ENCODE data around the gene MMP12. TPM values are rescaled to one million over a fixed set of nuclear protein-coding genes. Genes with fewer than 3 reads are reported as not detected.

Gene MMP12
- total and polyA plus RNA-seq, 9 donors, result not detected

- no peaks in the 10 kb centered on the region for H3K27me3 ChIP-seq
- DNase-seq, result no peak
- H3K36me3 ChIP-seq, result no peaks in the 10 kb centered on the region
- 70 to 78% (median 71%) methylated on average over 6 of the region's 6 CpGs for WGBS, 3 donors
- no peaks in the 10 kb centered on the region for H3K9me3 ChIP-seq
- TF ChIP-seq POLR2A (IDR thresholded peaks at IDR 0.05) (no peak), EP300 (IDR thresholded peaks at IDR 0.05) (no peak), CTCF (IDR thresholded peaks at IDR 0.05) (no peak)
- H3K4me3 ChIP-seq, result no peak overlapping the region
- H3K4me1 ChIP-seq (ENCODE audit: insufficient read depth), result no peaks in the 10 kb centered on the region
- H3K27ac ChIP-seq, result no peak overlapping the region
- intact Hi-C loops (cut with DNase I), result no loop called here
These were observed 45.3 kb downstream of the MMP12 start for GRCh38 chr11:102829316-102830000.

GRCh38 chr11:102824556-102824955 is 50.2 kb downstream of the MMP12 start:
- no peaks in the 10 kb centered on the region for H3K9me3 ChIP-seq
- DNase-seq, result no peak
- WGBS, 3 donors, result 95 to 100% (median 100%) methylated on average over 1 of the region's 1 CpG
- intact Hi-C loops (cut with DNase I), result no loop called here
- no peaks in the 10 kb centered on the region for H3K27me3 ChIP-seq
- no peak overlapping the region for H3K27ac ChIP-seq
- no peaks in the 10 kb centered on the region for H3K4me1 ChIP-seq (ENCODE audit: insufficient read depth)
- H3K36me3 ChIP-seq, result no peaks in the 10 kb centered on the region
- H3K4me3 ChIP-seq, result no peak overlapping the region
- TF ChIP-seq CTCF (IDR thresholded peaks at IDR 0.05), result no peak
- no peak for TF ChIP-seq POLR2A (IDR thresholded peaks at IDR 0.05)
- TF ChIP-seq EP300 (IDR thresholded peaks at IDR 0.05), result no peak

GRCh38 chr11:102819491-102819890 is 55.3 kb downstream of the MMP12 start:
- WGBS, 3 donors, result 66 to 77% (median 69%) methylated on average over 6 of the region's 6 CpGs
- H3K27me3 ChIP-seq, result no peaks in the 10 kb centered on the region
- no peaks in the 10 kb centered on the region for H3K36me3 ChIP-seq
- TF ChIP-seq EP300 (IDR thresholded peaks at IDR 0.05) (no peak), POLR2A (IDR thresholded peaks at IDR 0.05) (no peak), CTCF (IDR thresholded peaks at IDR 0.05) (no peak)
- no peak overlapping the region for H3K27ac ChIP-seq
- no peak for DNase-seq
- no peaks in the 10 kb centered on the region for H3K9me3 ChIP-seq
- no peaks in the 10 kb centered on the region for H3K4me1 ChIP-seq (ENCODE audit: insufficient read depth)
- H3K4me3 ChIP-seq, result no peak overlapping the region
- intact Hi-C loops (cut with DNase I), result no loop called here

GRCh38 chr11:102813484-102813883 is 61.3 kb downstream of the MMP12 start:
- no peak for TF ChIP-seq CTCF (IDR thresholded peaks at IDR 0.05)
- no peak for TF ChIP-seq EP300 (IDR thresholded peaks at IDR 0.05)
- no peak for TF ChIP-seq POLR2A (IDR thresholded peaks at IDR 0.05)
- Histone ChIP-seq H3K27me3 (no peaks in the 10 kb centered on the region), H3K27ac (no peak overlapping the region), H3K36me3 (no peaks in the 10 kb centered on the region), H3K9me3 (no peaks in the 10 kb centered on the region), H3K4me3 (no peak overlapping the region), H3K4me1 (ENCODE audit: insufficient read depth) (no peaks in the 10 kb centered on the region)
- DNase-seq, result no peak
- intact Hi-C loops (cut with DNase I), result no loop called here
- WGBS, 3 donors, result 71 to 78% (median 76%) methylated on average over 1 of the region's 1 CpG

Small RNA genes lying within 50 kb of the gene (small RNA-seq; reads per million reads assigned to genes)
- not detected for gene RNU7-159P

Other genes with a start within 250 kb of the MMP12 start
- gene MMP20, start 249.7 kb downstream of the MMP12 start, total RNA-seq, result not detected
- not detected for gene MMP20, start 249.7 kb downstream of the MMP12 start, polyA plus RNA-seq
- gene MMP27, start 169.2 kb downstream of the MMP12 start, total RNA-seq, result not detected
- gene MMP27, start 169.2 kb downstream of the MMP12 start, polyA plus RNA-seq, result under 1 TPM in 1 of 2 donors, not detected in 1; 0.12 TPM
- gene MMP8, start 150.0 kb downstream of the MMP12 start, total RNA-seq, result not detected
- under 1 TPM in 1 of 2 donors, not detected in 1; 0.02 TPM for gene MMP8, start 150.0 kb downstream of the MMP12 start, polyA plus RNA-seq
- gene MMP10, start 94.4 kb downstream of the MMP12 start, total RNA-seq, result 1 to 10 TPM in 1 of 7 donors, not detected in 6; 1.1 TPM
- gene MMP10, start 94.4 kb downstream of the MMP12 start, polyA plus RNA-seq, result under 1 TPM in 1 of 2 donors, not detected in 1; 0.61 TPM
- gene MMP1, start 76.8 kb downstream of the MMP12 start, total RNA-seq, result under 1 TPM in 1 of 7 donors, not detected in 6; 0.18 TPM
- under 1 TPM in 1 of 2 donors, not detected in 1; 0.25 TPM for gene MMP1, start 76.8 kb downstream of the MMP12 start, polyA plus RNA-seq
- under 1 TPM in 1 of 7 donors, not detected in 6; 0.37 TPM for gene MMP3, start 31.4 kb downstream of the MMP12 start, total RNA-seq
- under 1 TPM; 0.04 to 0.35 TPM for gene MMP3, start 31.4 kb downstream of the MMP12 start, polyA plus RNA-seq
- gene MMP13, start 80.8 kb upstream of the MMP12 start, total RNA-seq, result not detected
- not detected for gene MMP13, start 80.8 kb upstream of the MMP12 start, polyA plus RNA-seq
- 10 to 100 TPM; 14.5 to 45.4 (median 17.8) TPM for gene DCUN1D5, start 217.2 kb upstream of the MMP12 start, total RNA-seq
- 10 to 100 TPM; 13.8 to 22.0 TPM for gene DCUN1D5, start 217.2 kb upstream of the MMP12 start, polyA plus RNA-seq
- gene DYNC2H1, start 234.4 kb upstream of the MMP12 start, total RNA-seq, result 10 to 100 TPM; 23.2 to 49.1 (median 26.7) TPM
- gene DYNC2H1, start 234.4 kb upstream of the MMP12 start, polyA plus RNA-seq, result 10 to 100 TPM; 13.5 to 17.6 TPM

All from ovary (tissue), 9 donors.